ENCODE data around the gene EXOC7.

The EXOC7 gene

DNA sequence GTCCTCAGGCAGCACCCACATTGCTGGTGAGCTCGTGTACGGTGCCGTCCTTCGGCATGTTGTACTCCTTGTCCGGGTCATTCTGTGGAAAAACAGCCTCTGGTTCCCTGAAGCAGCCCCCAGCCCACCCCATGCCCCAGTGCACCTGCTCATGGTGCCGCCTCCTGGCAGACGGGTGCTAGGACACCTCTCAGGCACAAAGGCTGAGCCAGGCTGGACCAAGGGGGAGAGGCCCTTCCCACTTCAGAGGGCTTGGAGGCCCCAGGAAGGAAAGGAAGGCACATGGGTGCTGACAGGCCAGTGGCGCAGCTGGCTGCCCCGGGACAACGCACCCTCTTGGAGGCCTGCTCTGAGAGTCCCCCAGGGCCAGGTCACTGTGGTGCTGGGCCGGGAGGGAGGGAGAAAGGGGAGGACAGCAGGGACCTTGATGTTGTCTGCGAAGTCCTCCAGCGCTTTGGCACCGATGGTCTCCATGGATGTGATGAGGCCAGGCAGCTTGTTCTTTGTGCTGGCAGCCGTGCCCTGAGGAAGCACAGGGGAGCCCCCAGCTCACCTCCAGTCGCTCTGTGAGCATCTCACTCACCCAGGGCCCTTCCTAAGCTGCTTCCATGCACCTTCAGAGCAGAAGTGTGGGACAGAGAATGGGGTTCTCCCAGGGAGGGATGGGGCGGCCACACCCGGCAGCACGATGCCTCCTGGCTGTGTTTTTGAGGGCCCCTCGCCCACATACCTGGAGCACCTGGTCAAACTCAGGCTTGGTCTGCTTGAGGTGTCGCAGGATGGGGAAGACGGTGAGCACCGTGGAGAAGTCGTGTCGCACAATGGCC lies 15.3 kb downstream of the EXOC7 start:
- TF ChIP-seq RAD21 (IDR thresholded peaks at IDR 0.05; ENCODE audit: low read depth) = peak; percentile 5; the same call in 1 of the 2 replicates
- TF ChIP-seq, protein P1, sequence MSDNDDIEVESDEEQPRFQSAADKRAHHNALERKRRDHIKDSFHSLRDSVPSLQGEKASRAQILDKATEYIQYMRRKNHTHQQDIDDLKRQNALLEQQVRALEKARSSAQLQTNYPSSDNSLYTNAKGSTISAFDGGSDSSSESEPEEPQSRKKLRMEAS (IDR thresholded peaks at IDR 0.05) = no peak

DNA sequence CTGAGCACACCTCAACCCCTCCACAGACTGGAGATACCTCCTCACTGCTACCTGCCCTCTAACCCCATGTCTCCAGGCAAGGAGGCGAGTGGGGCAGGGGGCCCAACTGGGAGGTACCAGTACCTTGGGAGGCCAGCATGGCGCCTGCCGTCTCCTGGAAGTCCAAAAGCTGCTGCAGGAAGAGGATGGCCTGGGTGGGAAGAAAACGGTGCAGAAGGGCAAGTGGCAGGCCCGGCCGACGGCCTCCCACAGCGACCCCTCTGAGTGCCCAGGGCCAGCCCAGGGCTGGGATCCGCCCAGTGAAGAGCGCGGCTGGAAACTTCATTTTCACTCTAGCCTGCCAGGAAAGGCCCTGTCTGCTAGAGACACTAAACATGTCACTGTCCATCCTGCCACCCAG lies 16.1 kb downstream of the EXOC7 start:
- TF ChIP-seq TAF1 (IDR thresholded peaks at IDR 0.05; ENCODE audit: low read depth) (no peak), TCF12 (IDR thresholded peaks at IDR 0.05; ENCODE audit: low read depth) (no peak), USF1 (IDR thresholded peaks at IDR 0.05) (no peak), CEBPB (IDR thresholded peaks at IDR 0.05) (no peak), CREB1 (IDR thresholded peaks at IDR 0.05; ENCODE audit: low read depth) (no peak), YY1 (IDR thresholded peaks at IDR 0.05; ENCODE audit: low read depth) (no peak), EP300 (IDR thresholded peaks at IDR 0.05; ENCODE audit: borderline replicate concordance) (no peak), FOXM1 (IDR thresholded peaks at IDR 0.05; ENCODE audit: borderline replicate concordance, low read depth) (no peak), NFIC (IDR thresholded peaks at IDR 0.05) (no peak), EGR1 (IDR thresholded peaks at IDR 0.05) (no peak), ZBTB7A (IDR thresholded peaks at IDR 0.05; ENCODE audit: low read depth) (no peak), REST (IDR thresholded peaks at IDR 0.05; ENCODE audit: low read depth) (no peak), TEAD4 (IDR thresholded peaks at IDR 0.05) (no peak)
- TF ChIP-seq, protein P1 (IDR thresholded peaks at IDR 0.05) = no peak

DNA sequence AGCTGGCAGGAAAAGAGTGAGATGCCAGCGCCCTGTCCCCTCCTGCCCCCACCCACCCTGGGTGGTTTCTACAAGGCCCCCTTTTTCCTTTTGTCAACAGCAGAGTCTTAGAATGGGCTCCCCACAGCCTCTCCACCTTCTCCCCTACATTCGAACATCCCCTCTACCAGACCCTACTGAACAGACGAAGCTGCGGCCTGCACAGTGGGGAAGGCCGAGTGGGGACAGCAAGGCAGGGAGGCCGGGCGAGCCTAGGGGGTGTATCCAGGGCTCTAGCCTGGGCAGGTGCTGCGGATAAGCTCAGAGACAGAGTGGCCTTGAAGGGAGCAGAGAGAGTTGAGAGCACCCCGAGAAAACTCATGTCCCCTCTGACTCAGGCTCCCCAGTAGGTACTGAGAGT lies 17.2 kb downstream of the EXOC7 start:
- TF ChIP-seq TEAD4 (IDR thresholded peaks at IDR 0.05) = no peak
- TF ChIP-seq REST (IDR thresholded peaks at IDR 0.05; ENCODE audit: low read depth) = no peak
- no peak for TF ChIP-seq NFIC (IDR thresholded peaks at IDR 0.05)
- TF ChIP-seq YY1 (IDR thresholded peaks at IDR 0.05; ENCODE audit: low read depth) = no peak
- no peak for TF ChIP-seq ZBTB7A (IDR thresholded peaks at IDR 0.05; ENCODE audit: low read depth)
- TF ChIP-seq FOXM1 (IDR thresholded peaks at IDR 0.05; ENCODE audit: borderline replicate concordance, low read depth) = no peak
- TF ChIP-seq TCF12 (IDR thresholded peaks at IDR 0.05; ENCODE audit: low read depth) = no peak
- TF ChIP-seq RAD21 (IDR thresholded peaks at IDR 0.05; ENCODE audit: low read depth) = no peak
- TF ChIP-seq, protein P1 (IDR thresholded peaks at IDR 0.05) = no peak
- TF ChIP-seq USF1 (IDR thresholded peaks at IDR 0.05) = no peak
- no peak for TF ChIP-seq EP300 (IDR thresholded peaks at IDR 0.05; ENCODE audit: borderline replicate concordance)
- TF ChIP-seq CEBPB (IDR thresholded peaks at IDR 0.05) = no peak

- TF ChIP-seq, protein P1 (IDR thresholded peaks at IDR 0.05) = no peak
- TF ChIP-seq FOXM1 (IDR thresholded peaks at IDR 0.05; ENCODE audit: borderline replicate concordance, low read depth) = no peak
- TF ChIP-seq REST (IDR thresholded peaks at IDR 0.05; ENCODE audit: low read depth) = no peak
- no peak for TF ChIP-seq TEAD4 (IDR thresholded peaks at IDR 0.05)
These were observed 17.7 kb downstream of the EXOC7 start for GRCh38 chr17:76085731-76086366.

Measured in Ishikawa (cell line).